CD4-positive, alpha-beta T cell (primary cell): ENCODE measurements around the gene ANO6. TPM values are rescaled to one million over a fixed set of nuclear protein-coding genes. Genes with fewer than 3 reads are reported as not detected.

Source experiments
- ATAC-seq: fragments of 200-7000 bp; cut with Tn5 transposase; one replicate; pipeline ENCODE4 v1.10.0; 2022; ENCODE audit warnings: mild to moderate bottlenecking; ENCODE audit not compliant: poor library complexity
- CTCF ChIA-PET: fragments of 350-600 bp; sonication (Branson Sonifier 250); formaldehyde crosslinking; loops from one replicate; lab custom pipeline; 2021; ENCODE audit warnings: antibody characterized with exemption, inconsistent platforms; lab: Charles Lee
- POLR2A ChIA-PET: fragments of 350-600 bp; sonication (Branson Sonifier 250); formaldehyde crosslinking; loops from one replicate; lab custom pipeline; 2021; ENCODE audit warnings: antibody characterized with exemption, inconsistent platforms; lab: Charles Lee
- DNase-seq, 14 experiments: peaks; one replicate each; pipeline ENCODE4 v3.0.0-alpha.2; 2013 to 2020; ENCODE audit warnings: mixed read lengths in 2 of 14
- H3K27ac ChIP-seq, 2 donors: one replicate each; pipeline versions ENCODE4 v1.5.1 to v1.7.0; 2013; ENCODE audit warnings: low read length in 2 of 2, low read depth in 1 of 2, mild to moderate bottlenecking in 1 of 2
- H3K27me3 ChIP-seq, 2 experiments: 1 replicate in 1 of 2; 2 replicates in 1 of 2; pipeline versions ENCODE4 v1.6.1 to v1.7.0; 2013; ENCODE audit warnings: low read length in 2 of 2, control low read depth in 1 of 2, mild to moderate bottlenecking in 1 of 2, moderate library complexity in 1 of 2; ENCODE audit not compliant: insufficient read depth in 2 of 2, control insufficient read depth in 1 of 2
- H3K36me3 ChIP-seq: one replicate; pipeline ENCODE4 v1.6.1; 2013; ENCODE audit warnings: low read length, control low read depth; ENCODE audit not compliant: insufficient read depth
- H3K4me1 ChIP-seq: one replicate; pipeline ENCODE4 v1.6.1; 2013; ENCODE audit warnings: low read length, control low read depth; ENCODE audit not compliant: insufficient read depth
- H3K4me3 ChIP-seq: one replicate; pipeline ENCODE4 v1.5.1; 2013; ENCODE audit warnings: mild to moderate bottlenecking, low read length, moderate library complexity
- H3K9me3 ChIP-seq, 2 experiments: 1 replicate in 1 of 2; 2 replicates in 1 of 2; pipeline versions ENCODE4 v1.6.1 to v1.7.0; 2013; ENCODE audit warnings: low read length in 2 of 2, mild to moderate bottlenecking in 2 of 2, control low read depth in 1 of 2, moderate library complexity in 1 of 2; ENCODE audit not compliant: control insufficient read depth in 1 of 2, insufficient read depth in 1 of 2
- H3K27ac Mint-ChIP-seq: one replicate; pipeline ENCODE4 v1.8.0; 2020; ENCODE audit warnings: mixed read lengths
- H3K27me3 Mint-ChIP-seq: one replicate; pipeline ENCODE4 v1.8.0; 2021; ENCODE audit warnings: mixed read lengths
- H3K36me3 Mint-ChIP-seq: one replicate; pipeline ENCODE4 v1.8.0; 2021; ENCODE audit warnings: low read depth, mixed read lengths
- H3K4me1 Mint-ChIP-seq: one replicate; pipeline ENCODE4 v1.8.0; 2021; ENCODE audit warnings: low read depth, mixed read lengths
- H3K4me3 Mint-ChIP-seq: one replicate; pipeline ENCODE4 v1.8.0; 2020; ENCODE audit warnings: mild to moderate bottlenecking, mixed read lengths
- H3K9me3 Mint-ChIP-seq: one replicate; pipeline ENCODE4 v1.8.0; 2020; ENCODE audit warnings: mixed read lengths
- CTCF ChIP-seq: fragments of 200-600 bp; IDR thresholded peaks from one replicate; pipeline ENCODE4 v1.8.0; 2022; ENCODE audit warnings: antibody characterized with exemption, mild to moderate bottlenecking
- intact Hi-C, 2 experiments: fragments of 100-400 bp; cut with DNase I in 1 of 2; cut with micrococcal nuclease in 1 of 2; formaldehyde crosslinking; loops; one replicate each; pipeline versions ENCODE4 v1.15.1 to v1.9.0; 2023 to 2025; cut with DNase I, micrococcal nuclease
- total RNA-seq, 174 experiments: library from RNA in 2 of 174; stranded (reverse) in 2 of 174; gene quantifications; one replicate each; pipeline ENCODE4 v1.2.3 and lab custom pipeline; 2021 to 2026

The ANO6 gene
- total RNA-seq, 2 experiments from 2014 or later: 11.6 to 11.7 TPM

DNA sequence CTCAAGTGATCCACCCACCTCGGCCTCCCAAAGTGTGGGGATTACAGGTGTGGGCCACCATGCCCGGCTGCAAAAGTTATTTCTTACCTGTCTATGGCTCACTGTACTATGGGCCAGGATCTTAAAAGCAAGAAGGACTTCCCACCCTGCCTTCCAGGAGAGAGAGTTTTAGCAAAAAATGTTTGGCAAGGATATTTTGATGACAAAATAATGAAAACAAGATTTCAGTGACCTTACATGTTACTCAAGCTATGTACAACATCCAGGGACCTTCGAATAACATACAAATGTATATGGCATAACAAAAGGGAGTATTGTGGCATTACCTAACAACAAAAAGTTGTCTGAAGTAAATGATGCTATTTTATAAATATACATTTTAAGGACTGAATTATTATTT is 55.1 kb downstream of the ANO6 start:
- ATAC-seq: no peak
- ChIA-PET CTCF (no interaction called here), POLR2A (no interaction called here)
- no peaks in the 10 kb centered on the region for H3K4me1 ChIP-seq
- Mint-ChIP-seq H3K4me1 (peaks cover 25% of the 10 kb centered on the region), H3K27ac (no peak overlapping the region), H3K9me3 (no peaks in the 10 kb centered on the region), H3K36me3 (peaks cover 10% of the 10 kb centered on the region), H3K4me3 (no peak overlapping the region), H3K27me3 (no peaks in the 10 kb centered on the region)
- no peaks in the 10 kb centered on the region for H3K9me3 ChIP-seq
- H3K4me3 ChIP-seq: no peak overlapping the region
- no peak for DNase-seq
- no peak for TF ChIP-seq CTCF
- no peaks in the 10 kb centered on the region for H3K36me3 ChIP-seq
- H3K27me3 ChIP-seq: no peaks in the 10 kb centered on the region
- intact Hi-C loops: no loop called here
- H3K27ac ChIP-seq: no peak overlapping the region

- Mint-ChIP-seq H3K36me3 (peaks cover 15% of the 10 kb centered on the region), H3K27me3 (no peaks in the 10 kb centered on the region), H3K27ac (no peak overlapping the region), H3K9me3 (no peaks in the 10 kb centered on the region), H3K4me1 (peaks cover 7% of the 10 kb centered on the region), H3K4me3 (no peak overlapping the region)
- Histone ChIP-seq H3K36me3 (no peaks in the 10 kb centered on the region), H3K4me1 (no peaks in the 10 kb centered on the region), H3K4me3 (no peak overlapping the region), H3K27ac (no peak overlapping the region), H3K9me3 (no peaks in the 10 kb centered on the region), H3K27me3 (no peaks in the 10 kb centered on the region)
- POLR2A ChIA-PET: no interaction called here
- no peak for DNase-seq
- ATAC-seq: no peak
- TF ChIP-seq CTCF: no peak
- CTCF ChIA-PET: no interaction called here
- intact Hi-C loops: no loop called here
Observed at GRCh38 chr12:45273717-45274271, 57.9 kb downstream of the ANO6 start.

GRCh38 chr12:45276154-45276755 is 60.4 kb downstream of the ANO6 start:
- Mint-ChIP-seq H3K36me3 (peaks cover 30% of the 10 kb centered on the region), H3K27ac (no peak overlapping the region), H3K27me3 (no peaks in the 10 kb centered on the region), H3K9me3 (no peaks in the 10 kb centered on the region), H3K4me1 (no peaks in the 10 kb centered on the region), H3K4me3 (no peak overlapping the region)
- Histone ChIP-seq H3K9me3 (no peaks in the 10 kb centered on the region), H3K4me3 (no peak overlapping the region), H3K27ac (no peak overlapping the region), H3K27me3 (no peaks in the 10 kb centered on the region), H3K36me3 (no peaks in the 10 kb centered on the region), H3K4me1 (no peaks in the 10 kb centered on the region)
- no peak for ATAC-seq
- no peak for DNase-seq
- POLR2A ChIA-PET: no interaction called here
- CTCF ChIA-PET: no interaction called here
- intact Hi-C loops: no loop called here
- TF ChIP-seq CTCF: no peak
